BLaER1 treated with 17β-estradiol and CSF1 and Interleukin-3, amounts not matched to agents 10 nM and 100 nM (cell line): ENCODE results near the gene MPC1L.
"Not testable (repeated sequence)": the region's sequence is repeated elsewhere in the genome, so short reads cannot be mapped to it uniquely, and the experiment has no call there.

Experiments used
- H3K27ac ChIP-seq, 11 experiments: shearing (Covaris generic); formaldehyde crosslinking; 2 replicates each; pipeline ENCODE4 v1.8.1; 2022
- H3K27me3 ChIP-seq, 11 experiments: shearing (Covaris generic); formaldehyde crosslinking; 2 replicates each; pipeline ENCODE4 v1.8.1; 2022
- H3K36me3 ChIP-seq, 11 experiments: shearing (Covaris generic); formaldehyde crosslinking; 2 replicates each; pipeline ENCODE4 v1.8.1; 2022
- H3K4me1 ChIP-seq, 10 experiments: shearing (Covaris generic); formaldehyde crosslinking; 2 replicates each; pipeline ENCODE4 v1.8.1; 2022
- H3K4me2 ChIP-seq, 11 experiments: shearing (Covaris generic); formaldehyde crosslinking; 2 replicates each; pipeline ENCODE4 v1.8.1; 2022
- H3K4me3 ChIP-seq, 10 experiments: shearing (Covaris generic); formaldehyde crosslinking; 2 replicates each; pipeline ENCODE4 v1.8.1; 2022
- H3K9ac ChIP-seq, 11 experiments: shearing (Covaris generic); formaldehyde crosslinking; 2 replicates each; pipeline ENCODE4 v1.8.1; 2022
- H3K9me3 ChIP-seq, 11 experiments: shearing (Covaris generic); formaldehyde crosslinking; replicated peaks in 1 of 11; 2 replicates each; pipeline ENCODE4 v1.8.1; 2022
- H4K20me1 ChIP-seq, 11 experiments: shearing (Covaris generic); formaldehyde crosslinking; 2 replicates each; pipeline ENCODE4 v1.8.1; 2022
- Cebpa-rat ChIP-seq, 11 experiments: shearing (Covaris generic); IDR thresholded peaks; 2 replicates each; pipeline ENCODE4 v1.8.1; 2022

The MPC1L gene

DNA sequence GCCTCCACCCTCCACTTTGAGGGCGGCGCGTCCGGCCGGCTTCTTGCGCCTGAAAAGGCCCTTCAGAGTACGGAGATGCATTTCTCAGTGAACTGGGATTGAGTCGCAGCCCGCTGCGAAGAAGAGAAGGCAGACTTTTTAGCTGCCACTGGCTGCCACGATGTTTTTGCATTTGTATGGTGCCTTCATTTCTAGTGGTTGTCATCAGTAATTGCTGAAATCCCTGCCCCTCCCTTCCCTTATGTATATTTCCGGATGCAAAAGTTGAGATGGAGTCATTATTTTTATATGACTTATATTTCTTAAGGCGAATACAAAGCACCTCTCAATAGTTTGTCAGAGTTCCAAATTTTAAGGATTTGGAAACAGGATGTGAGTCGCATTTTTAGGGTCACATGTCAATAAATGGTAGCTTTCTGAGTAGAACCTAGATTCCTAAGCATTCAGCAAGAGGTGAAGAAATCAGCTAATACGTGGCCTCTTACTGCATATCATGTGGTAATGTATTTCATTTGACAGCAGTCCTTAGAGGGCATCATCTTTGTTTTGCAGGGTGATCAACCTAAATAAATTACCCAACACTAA lies 41.8 kb upstream of the MPC1L start:
- Histone ChIP-seq H3K4me2 (peak overlapping the region; percentile 60 to 84 (median 71)), H3K36me3 (no peaks in the 10 kb centered on the region), H4K20me1 (peaks cover 18 to 47% (median 35%) of the 10 kb centered on the region in 11 experiments; a peak in 18 of 22 replicates), H3K4me1 (peaks cover 9 to 52% (median 12%) of the 10 kb centered on the region in 10 experiments), H3K9ac (peak overlapping the region; percentile 75 to 89 (median 84)), H3K4me3 (peak overlapping the region; percentile 72 to 88 (median 78)), H3K9me3 (peaks cover 0 to 5% (median 0%) of the 10 kb centered on the region in 11 experiments; a peak in 2 of 22 replicates), H3K27ac (peak overlapping the region; percentile 56 to 84 (median 73)), H3K27me3 (peaks cover 3 to 27% (median 15%) of the 10 kb centered on the region in 11 experiments; a peak in 12 of 22 replicates)
- no peak for TF ChIP-seq Cebpa-rat (IDR thresholded peaks at IDR 0.05)

DNA sequence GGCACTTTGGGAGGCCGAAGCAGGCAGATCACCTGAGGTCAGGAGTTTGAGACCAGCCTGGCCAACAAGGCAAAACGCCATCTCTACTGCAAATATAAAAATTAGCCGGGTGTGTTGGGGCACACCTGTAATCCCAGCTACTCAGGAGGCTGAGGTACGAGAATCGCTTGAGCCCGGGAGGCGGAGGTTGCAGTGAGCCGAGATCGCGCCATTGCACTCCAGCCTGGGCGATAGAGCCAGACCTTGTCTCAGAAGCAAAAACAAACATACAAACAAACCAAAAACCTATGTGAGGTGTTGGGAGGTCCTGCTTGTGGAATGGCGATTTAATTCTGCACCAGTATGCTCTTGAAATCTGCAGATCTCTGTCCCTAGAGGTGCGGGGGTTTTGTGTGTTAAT lies 41.0 kb upstream of the MPC1L start:
- not testable (repeated sequence) for H3K9me3 ChIP-seq, H3K27ac ChIP-seq, H3K36me3 ChIP-seq
- peak overlapping the region in 9 of 10 experiments; percentile 72 to 88 (median 78); a peak in 14 of 20 replicates for H3K4me3 ChIP-seq
- H3K9ac ChIP-seq, result peak overlapping the region in 7 of 11 experiments; percentile 0 to 89 (median 84); a peak in 7 of 22 replicates
- peaks cover 3 to 27% (median 15%) of the 10 kb centered on the region in 11 experiments; a peak in 12 of 22 replicates for H3K27me3 ChIP-seq
- H4K20me1 ChIP-seq, result peaks cover 22 to 54% (median 43%) of the 10 kb centered on the region in 11 experiments; a peak in 19 of 22 replicates
- H3K4me2 ChIP-seq, result peak overlapping the region; percentile 60 to 84 (median 71)
- peaks cover 9 to 59% (median 12%) of the 10 kb centered on the region in 10 experiments for H3K4me1 ChIP-seq

DNA sequence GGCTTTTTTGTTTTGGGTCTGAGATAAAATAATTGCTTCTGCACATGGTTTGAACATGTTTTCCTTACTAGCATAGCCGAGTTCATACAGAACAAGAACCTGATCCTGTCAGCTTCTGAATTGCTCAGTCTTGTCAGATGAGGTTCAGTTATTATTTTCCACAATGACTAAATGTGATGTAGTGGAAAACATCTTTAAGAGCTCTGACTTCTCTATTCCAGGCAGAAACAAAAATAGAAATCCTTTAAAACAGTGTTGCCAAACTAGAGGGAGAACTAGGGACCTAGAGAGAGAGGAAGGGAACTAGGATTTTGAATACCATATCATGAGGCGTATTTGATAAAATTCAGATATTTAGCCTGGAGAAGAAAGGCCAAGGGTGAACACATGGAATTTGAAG lies 40.4 kb upstream of the MPC1L start:
- Histone ChIP-seq H3K4me3 (no peak overlapping the region), H3K9me3 (peaks cover 0 to 5% (median 0%) of the 10 kb centered on the region in 11 experiments; a peak in 2 of 22 replicates), H4K20me1 (peaks cover 22 to 60% (median 49%) of the 10 kb centered on the region in 11 experiments; a peak in 19 of 22 replicates), H3K27me3 (peaks cover 3 to 27% (median 15%) of the 10 kb centered on the region in 11 experiments; a peak in 12 of 22 replicates), H3K9ac (0 out of 22 replicates have a peak overlapping the region, but pooled peaks of 1 of the 11 experiments have one; percentile 21), H3K4me2 (peak overlapping the region in 3 of 11 experiments; percentile 66 to 84 (median 83); a peak in 6 of 22 replicates), H3K4me1 (peaks cover 9 to 61% (median 12%) of the 10 kb centered on the region in 10 experiments), H3K36me3 (no peaks in the 10 kb centered on the region), H3K27ac (no peak overlapping the region)
- no peak for TF ChIP-seq Cebpa-rat (IDR thresholded peaks at IDR 0.05)

DNA sequence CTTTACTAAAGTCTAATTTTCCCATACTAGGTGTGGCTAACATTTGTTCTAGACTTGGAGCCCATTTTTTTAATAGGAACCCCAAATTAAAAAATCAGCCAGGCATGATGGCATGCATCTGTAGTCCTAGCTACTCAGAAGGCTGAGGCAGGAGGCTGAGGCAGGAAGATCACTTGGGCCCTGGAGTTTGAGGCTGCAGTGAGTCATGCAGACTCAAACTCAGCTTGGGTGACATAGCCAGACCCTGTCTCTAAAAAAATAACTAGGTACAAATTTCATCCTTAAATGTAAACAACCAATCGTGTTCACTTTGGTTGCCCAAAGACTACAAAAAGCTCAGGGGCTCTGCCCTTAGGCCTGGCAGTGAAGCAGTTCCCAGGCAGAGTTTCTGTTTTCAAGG lies 35.6 kb upstream of the MPC1L start:
- H3K9me3 ChIP-seq, H3K27ac ChIP-seq, H3K4me2 ChIP-seq, H3K9ac ChIP-seq, H3K4me3 ChIP-seq: not testable (repeated sequence)
- Histone ChIP-seq H3K27me3 (peaks cover 3 to 33% (median 13%) of the 10 kb centered on the region in 11 experiments; a peak in 11 of 22 replicates), H3K36me3 (peaks cover 19 to 39% (median 32%) of the 10 kb centered on the region in 11 experiments; a peak in 21 of 22 replicates), H4K20me1 (peaks cover 6 to 51% (median 42%) of the 10 kb centered on the region in 11 experiments; a peak in 15 of 22 replicates), H3K4me1 (peaks cover 0 to 30% (median 0%) of the 10 kb centered on the region in 10 experiments; a peak in 7 of 20 replicates)

DNA sequence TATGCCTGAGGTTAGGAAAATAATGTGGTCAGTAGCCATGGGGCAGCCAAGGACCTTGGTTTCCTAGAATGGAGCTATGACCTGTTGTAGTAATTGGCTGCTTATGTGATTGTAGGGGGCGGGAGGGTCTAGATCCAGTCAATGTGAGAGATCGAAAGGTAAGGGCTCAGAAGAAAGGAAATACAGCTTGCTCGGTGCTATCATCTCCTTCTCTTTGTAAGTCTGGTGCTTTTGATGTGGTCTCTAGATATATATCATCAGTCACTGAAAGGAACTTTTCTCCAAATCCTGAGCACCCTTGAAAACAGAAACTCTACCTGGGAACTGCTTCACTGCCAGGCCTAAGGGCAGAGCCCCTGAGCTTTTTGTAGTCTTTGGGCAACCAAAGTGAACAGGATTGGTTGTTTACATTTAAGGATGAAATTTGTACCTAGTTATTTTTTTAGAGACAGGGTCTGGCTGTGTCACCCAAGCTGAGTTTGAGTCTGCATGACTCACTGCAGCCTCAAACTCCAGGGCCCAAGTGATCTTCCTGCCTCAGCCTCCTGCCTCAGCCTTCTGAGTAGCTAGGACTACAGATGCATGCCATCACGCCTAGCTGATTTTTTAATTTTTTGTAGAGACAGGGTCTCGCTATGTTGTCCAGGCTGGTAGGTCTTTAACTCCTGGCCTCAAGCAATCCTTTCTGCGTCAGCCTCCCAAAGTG lies 33.5 kb upstream of the MPC1L start:
- not testable (repeated sequence) for H3K4me3 ChIP-seq, H3K4me2 ChIP-seq, H3K27ac ChIP-seq, H3K9ac ChIP-seq, H3K9me3 ChIP-seq
- Histone ChIP-seq H4K20me1 (peaks cover 0 to 32% (median 23%) of the 10 kb centered on the region in 11 experiments; a peak in 14 of 22 replicates), H3K36me3 (peaks cover 31 to 58% (median 43%) of the 10 kb centered on the region in 11 experiments; a peak in 21 of 22 replicates), H3K4me1 (peaks cover 0 to 17% (median 0%) of the 10 kb centered on the region in 10 experiments; a peak in 3 of 20 replicates), H3K27me3 (peaks cover 0 to 30% (median 9%) of the 10 kb centered on the region in 11 experiments; a peak in 10 of 22 replicates)

DNA sequence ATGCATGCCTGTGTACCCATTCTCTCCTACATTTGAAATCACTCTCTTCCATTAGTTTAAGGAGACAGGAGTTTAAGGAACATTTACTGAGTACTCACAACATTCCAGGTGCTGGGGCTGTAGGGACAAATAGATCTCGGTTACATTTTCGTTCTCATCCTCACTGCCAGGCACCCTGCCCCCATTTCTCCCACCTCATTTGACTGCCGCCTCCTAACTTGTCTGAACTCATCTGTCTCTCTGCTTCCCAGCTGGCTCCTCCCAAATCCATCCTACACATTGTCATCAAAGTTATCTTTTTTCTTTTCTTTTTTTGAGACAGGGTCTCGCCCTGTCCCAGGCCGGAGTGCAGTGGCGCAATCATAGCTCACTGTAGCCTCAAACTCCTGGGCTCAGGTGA lies 19.8 kb upstream of the MPC1L start:
- TF ChIP-seq Cebpa-rat (IDR thresholded peaks at IDR 0.05), result no peak
- no peaks in the 10 kb centered on the region for H3K9me3 ChIP-seq
- no peaks in the 10 kb centered on the region for H3K4me1 ChIP-seq
- H3K4me2 ChIP-seq, result no peak overlapping the region
- no peak overlapping the region for H3K27ac ChIP-seq
- H3K27me3 ChIP-seq, result peaks cover 0 to 11% (median 0%) of the 10 kb centered on the region in 11 experiments; a peak in 4 of 22 replicates
- no peaks in the 10 kb centered on the region for H4K20me1 ChIP-seq
- peaks cover 15 to 71% (median 37%) of the 10 kb centered on the region in 11 experiments; a peak in 21 of 22 replicates for H3K36me3 ChIP-seq
- no peak overlapping the region for H3K9ac ChIP-seq
- H3K4me3 ChIP-seq, result no peak overlapping the region

DNA sequence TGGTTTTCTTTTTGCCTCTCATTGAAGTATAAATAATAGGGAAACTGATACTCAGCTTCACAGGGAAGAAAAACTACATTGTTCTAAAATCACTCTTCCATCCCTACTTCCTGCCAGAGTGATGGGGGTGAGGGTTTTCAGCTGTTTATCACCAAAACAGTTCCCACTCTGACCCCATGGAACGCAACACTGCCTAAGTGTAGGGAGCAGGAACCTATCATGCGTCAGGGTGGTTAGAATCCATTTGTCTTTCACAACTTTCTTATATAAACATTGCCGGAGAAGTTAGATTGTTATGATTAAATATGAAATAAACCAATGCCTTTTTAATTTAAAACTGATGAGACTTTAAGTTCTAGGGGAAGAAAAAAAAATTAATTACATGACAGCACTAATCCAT lies 15.8 kb upstream of the MPC1L start:
- Histone ChIP-seq H3K9me3 (no peaks in the 10 kb centered on the region), H3K27me3 (peaks cover 0 to 10% (median 0%) of the 10 kb centered on the region in 11 experiments; a peak in 3 of 22 replicates), H3K4me2 (no peak overlapping the region), H3K27ac (no peak overlapping the region), H3K4me1 (no peaks in the 10 kb centered on the region), H3K4me3 (no peak overlapping the region), H3K9ac (no peak overlapping the region), H3K36me3 (peaks cover 0 to 32% (median 10%) of the 10 kb centered on the region in 11 experiments; a peak in 8 of 22 replicates), H4K20me1 (no peaks in the 10 kb centered on the region)
- no peak for TF ChIP-seq Cebpa-rat (IDR thresholded peaks at IDR 0.05)

DNA sequence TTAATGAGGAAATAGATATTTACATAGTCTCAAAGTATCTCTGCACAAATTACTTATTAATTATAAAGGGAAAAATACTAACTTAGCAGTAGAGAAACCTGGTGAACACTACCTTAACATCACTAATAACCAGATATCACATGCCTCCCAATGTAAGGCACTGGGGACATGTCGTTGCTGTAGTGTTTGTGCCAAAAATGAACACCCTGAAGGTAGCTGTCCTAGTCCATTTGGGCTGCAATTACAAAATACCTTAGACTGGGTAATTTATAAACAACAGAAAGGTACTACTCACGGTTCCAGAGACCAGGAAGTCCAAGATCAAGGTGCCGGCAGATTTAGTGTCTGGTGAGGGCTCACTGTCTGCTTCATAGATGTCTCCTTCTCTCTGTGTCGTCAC lies 10.7 kb upstream of the MPC1L start:
- H3K27me3 ChIP-seq, result peaks cover 0 to 7% (median 0%) of the 10 kb centered on the region in 11 experiments; a peak in 1 of 22 replicates
- H3K9ac ChIP-seq, result no peak overlapping the region
- no peak overlapping the region for H3K4me2 ChIP-seq
- H3K4me1 ChIP-seq, result no peaks in the 10 kb centered on the region
- TF ChIP-seq Cebpa-rat (IDR thresholded peaks at IDR 0.05), result no peak
- H3K36me3 ChIP-seq, result no peaks in the 10 kb centered on the region
- no peaks in the 10 kb centered on the region for H4K20me1 ChIP-seq
- H3K27ac ChIP-seq, result no peak overlapping the region
- H3K4me3 ChIP-seq, result no peak overlapping the region
- no peaks in the 10 kb centered on the region; a peak in 1 of 22 replicates for H3K9me3 ChIP-seq

DNA sequence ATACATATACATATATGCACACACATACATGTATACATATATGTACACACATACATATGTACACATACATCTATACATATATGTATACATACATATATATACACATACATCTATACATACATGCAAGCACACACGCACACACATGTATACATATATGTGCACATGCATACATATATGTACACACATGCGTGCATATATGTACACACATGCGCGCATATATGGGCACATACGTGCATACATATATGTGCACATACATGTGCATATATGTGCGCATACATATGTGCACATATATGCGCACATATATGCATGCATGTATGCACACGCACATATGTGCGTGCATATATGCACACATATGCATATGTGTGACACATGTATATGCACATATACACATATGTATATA lies 7.3 kb upstream of the MPC1L start:
- H3K4me1 ChIP-seq, result no peaks in the 10 kb centered on the region
- no peaks in the 10 kb centered on the region for H3K27me3 ChIP-seq
- no peak overlapping the region for H3K9ac ChIP-seq
- no peak overlapping the region for H3K4me3 ChIP-seq
- no peaks in the 10 kb centered on the region; a peak in 1 of 22 replicates for H3K9me3 ChIP-seq
- no peaks in the 10 kb centered on the region for H3K36me3 ChIP-seq
- TF ChIP-seq Cebpa-rat (IDR thresholded peaks at IDR 0.05), result no peak
- no peak overlapping the region for H3K4me2 ChIP-seq
- no peak overlapping the region for H3K27ac ChIP-seq
- no peaks in the 10 kb centered on the region for H4K20me1 ChIP-seq
